GM12892 (cell line): ENCODE data around the gene LYPD4.

Experiments
- POLR2A ChIP-seq: IDR thresholded peaks from 2 replicates; pipeline ENCODE4 v1.6.1; 2011; ENCODE audit warnings: low read depth, low read length, control low read depth
- POLR2AphosphoS5 ChIP-seq: IDR thresholded peaks from 2 replicates; pipeline ENCODE4 v1.6.1; 2011; ENCODE audit warnings: low read depth, low read length, control low read depth

GRCh38 chr19:41877916-41878905 lies 33.7 kb upstream of the LYPD4 start:
- peak; percentile 83 for TF ChIP-seq POLR2A
- peak; percentile 89 for TF ChIP-seq POLR2AphosphoS5
